ENCODE results near the gene ZC3HAV1.

DNA sequence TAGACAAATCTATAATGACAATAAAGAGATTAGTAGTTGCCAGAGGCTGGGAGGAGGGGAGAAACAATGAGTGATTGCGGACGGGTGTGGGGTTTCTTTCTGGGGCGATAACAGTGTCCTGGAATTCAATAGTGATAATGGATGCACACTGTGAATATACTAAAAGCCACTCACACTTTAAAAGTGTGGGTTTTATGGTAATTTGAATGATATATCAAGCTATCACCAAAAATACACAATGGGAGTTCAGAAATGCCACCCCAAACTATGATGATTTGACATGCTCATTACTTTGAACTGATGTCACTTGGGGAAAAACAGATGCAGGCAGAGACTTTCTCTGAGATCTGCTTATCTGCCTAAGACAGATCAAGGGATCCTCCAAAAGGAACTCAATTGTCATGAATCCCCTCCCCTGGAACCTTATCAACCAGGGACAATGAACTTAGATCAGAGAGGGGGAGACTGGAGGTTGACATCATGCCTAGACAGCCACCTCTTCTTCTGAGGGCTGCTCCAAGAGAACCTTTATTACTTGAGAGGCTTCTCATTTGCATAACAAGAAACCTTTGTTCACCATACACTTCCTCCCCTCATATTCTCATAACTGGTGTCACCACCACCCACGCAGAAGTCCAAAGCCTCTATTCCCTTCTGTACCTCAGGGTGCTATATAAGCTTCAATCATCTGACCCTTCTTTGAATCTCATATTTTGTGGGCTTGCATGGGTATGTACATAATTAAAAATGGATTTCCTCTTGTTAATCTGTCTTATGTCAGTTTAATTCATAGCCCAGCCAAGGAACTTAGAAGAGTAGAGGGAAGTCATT is 14.8 kb upstream of the ZC3HAV1 start:
- TF ChIP-seq, protein P1, sequence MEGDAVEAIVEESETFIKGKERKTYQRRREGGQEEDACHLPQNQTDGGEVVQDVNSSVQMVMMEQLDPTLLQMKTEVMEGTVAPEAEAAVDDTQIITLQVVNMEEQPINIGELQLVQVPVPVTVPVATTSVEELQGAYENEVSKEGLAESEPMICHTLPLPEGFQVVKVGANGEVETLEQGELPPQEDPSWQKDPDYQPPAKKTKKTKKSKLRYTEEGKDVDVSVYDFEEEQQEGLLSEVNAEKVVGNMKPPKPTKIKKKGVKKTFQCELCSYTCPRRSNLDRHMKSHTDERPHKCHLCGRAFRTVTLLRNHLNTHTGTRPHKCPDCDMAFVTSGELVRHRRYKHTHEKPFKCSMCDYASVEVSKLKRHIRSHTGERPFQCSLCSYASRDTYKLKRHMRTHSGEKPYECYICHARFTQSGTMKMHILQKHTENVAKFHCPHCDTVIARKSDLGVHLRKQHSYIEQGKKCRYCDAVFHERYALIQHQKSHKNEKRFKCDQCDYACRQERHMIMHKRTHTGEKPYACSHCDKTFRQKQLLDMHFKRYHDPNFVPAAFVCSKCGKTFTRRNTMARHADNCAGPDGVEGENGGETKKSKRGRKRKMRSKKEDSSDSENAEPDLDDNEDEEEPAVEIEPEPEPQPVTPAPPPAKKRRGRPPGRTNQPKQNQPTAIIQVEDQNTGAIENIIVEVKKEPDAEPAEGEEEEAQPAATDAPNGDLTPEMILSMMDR (IDR thresholded peaks at IDR 0.05): no peak
- TF ChIP-seq POLR2A (IDR thresholded peaks at IDR 0.05): no peak

Measured in thyroid gland (tissue), 4 donors.